ES-I3 (cell line): ENCODE results near the gene PCSK2.

Source experiments
- H3K36me3 ChIP-seq: 2 replicates; pipeline ENCODE4 v1.6.1; 2013; ENCODE audit warnings: mild to moderate bottlenecking, low read length, control low read depth, moderate library complexity; ENCODE audit not compliant: insufficient read depth
- H3K4me1 ChIP-seq: 2 replicates; pipeline ENCODE4 v1.6.1; 2013; ENCODE audit warnings: mild to moderate bottlenecking, control low read depth, low read length; ENCODE audit not compliant: insufficient read depth
- H3K9ac ChIP-seq: 2 replicates; pipeline ENCODE4 v1.6.1; 2013; ENCODE audit warnings: low read depth, mild to moderate bottlenecking, low read length, moderate library complexity
- H3K9me3 ChIP-seq: 2 replicates; pipeline ENCODE4 v1.6.1; 2013; ENCODE audit warnings: mild to moderate bottlenecking, low read length, moderate library complexity; ENCODE audit not compliant: control insufficient read depth, insufficient read depth

The PCSK2 gene

DNA sequence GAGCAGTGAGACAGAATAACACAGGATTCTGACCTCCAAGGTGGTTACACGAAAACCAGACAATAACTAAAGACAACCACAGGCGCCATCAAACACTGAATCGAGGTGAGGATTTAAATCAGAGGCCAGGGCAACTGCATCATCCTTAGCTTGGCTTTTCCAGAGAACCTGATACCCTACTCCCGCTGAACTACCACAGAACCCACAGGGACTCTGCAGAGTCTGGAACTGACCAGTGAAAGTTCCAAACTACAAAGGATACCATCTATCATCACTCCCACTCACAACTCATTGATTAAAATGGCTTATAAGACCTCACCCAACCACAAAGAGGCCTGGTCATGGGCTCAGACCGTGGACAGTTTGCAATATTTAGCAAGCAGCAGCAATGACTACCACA lies 219.3 kb downstream of the PCSK2 start:
- H3K9ac ChIP-seq: no peak overlapping the region

DNA sequence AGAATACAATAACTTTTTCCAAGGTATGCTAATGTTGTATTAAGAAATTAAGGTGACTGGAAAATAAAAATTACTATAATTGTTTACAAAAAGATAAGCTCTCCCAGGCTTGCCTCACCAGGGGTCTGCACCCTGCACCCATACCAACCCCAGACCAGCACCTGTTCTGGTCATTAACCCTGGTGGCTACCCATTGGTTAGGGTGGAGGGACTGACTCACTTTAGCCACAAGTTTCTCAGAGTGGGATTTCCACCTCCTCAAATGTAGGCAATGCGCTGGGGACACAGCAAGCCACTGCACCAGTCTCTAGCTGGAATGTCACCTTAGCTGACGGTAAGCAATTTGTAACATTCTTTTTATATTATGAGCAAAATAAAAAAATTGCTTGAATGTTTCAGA lies 221.2 kb downstream of the PCSK2 start:
- Histone ChIP-seq H3K9me3 (no peaks in the 10 kb centered on the region), H3K4me1 (no peaks in the 10 kb centered on the region), H3K9ac (no peak overlapping the region; the same call in 1 of the 2 replicates), H3K36me3 (no peaks in the 10 kb centered on the region)

More for the DNA sequence above, 219.3 kb downstream of the PCSK2 start:
- no peaks in the 10 kb centered on the region for H3K9me3 ChIP-seq
- H3K36me3 ChIP-seq: no peaks in the 10 kb centered on the region
- H3K4me1 ChIP-seq: no peaks in the 10 kb centered on the region

DNA sequence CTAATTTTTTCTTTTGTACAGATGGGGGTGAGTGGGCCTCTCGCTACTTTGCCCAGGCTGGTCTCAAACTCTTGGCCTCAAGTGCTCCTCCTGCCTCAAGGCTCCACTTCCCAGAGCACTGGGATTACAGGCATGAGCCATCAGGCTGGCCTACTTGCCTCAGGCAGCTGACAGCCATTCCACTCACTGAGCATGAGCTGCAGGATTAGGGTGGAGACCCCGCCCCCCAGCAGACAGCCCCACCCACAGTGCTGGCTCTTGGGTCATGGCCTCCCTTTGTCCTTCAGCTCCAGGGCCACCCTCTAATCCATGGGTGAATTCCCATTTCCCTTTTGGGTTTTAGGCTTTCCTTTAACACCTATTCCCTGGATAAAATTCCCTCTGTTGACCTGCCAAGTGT lies 222.2 kb downstream of the PCSK2 start:
- Histone ChIP-seq H3K36me3 (no peaks in the 10 kb centered on the region), H3K4me1 (no peaks in the 10 kb centered on the region), H3K9ac (no peak overlapping the region), H3K9me3 (no peaks in the 10 kb centered on the region)

DNA sequence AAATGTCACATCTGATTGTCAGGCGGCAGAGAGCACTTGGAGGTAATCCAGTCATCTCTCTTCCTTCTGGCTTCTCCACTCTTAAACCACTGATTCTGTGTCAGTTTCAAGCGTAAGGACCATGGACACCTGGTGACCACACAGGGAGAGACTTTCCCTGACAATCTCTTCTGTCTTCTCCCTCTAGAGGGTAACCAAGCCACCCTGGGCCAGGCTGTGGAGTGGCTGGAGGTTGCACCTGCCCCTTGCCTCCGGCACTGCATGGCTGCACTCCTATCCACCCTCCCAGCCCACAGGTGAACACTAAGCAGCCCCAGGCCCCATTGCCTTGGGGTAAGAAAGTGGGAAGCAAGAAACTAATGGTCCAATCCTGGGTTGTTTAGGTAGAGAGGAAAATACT lies 225.6 kb downstream of the PCSK2 start:
- no peak overlapping the region for H3K9ac ChIP-seq

DNA sequence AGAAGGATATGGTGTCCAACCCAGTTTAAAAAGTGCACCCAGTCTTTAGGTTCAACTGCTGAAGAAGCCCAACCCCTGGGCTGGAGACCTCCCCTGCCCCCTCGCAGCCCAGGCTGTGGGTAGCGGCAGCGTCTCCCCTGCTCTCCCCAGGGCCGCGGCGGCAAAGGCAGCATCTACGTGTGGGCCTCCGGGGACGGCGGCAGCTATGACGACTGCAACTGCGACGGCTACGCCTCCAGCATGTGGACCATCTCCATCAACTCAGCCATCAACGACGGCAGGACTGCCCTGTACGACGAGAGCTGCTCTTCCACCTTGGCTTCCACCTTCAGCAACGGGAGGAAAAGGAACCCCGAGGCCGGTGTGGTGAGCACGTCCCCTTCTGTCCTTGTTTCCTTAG lies 226.8 kb downstream of the PCSK2 start:
- no peaks in the 10 kb centered on the region for H3K36me3 ChIP-seq
- H3K4me1 ChIP-seq: no peaks in the 10 kb centered on the region
- H3K9ac ChIP-seq: no peak overlapping the region
- H3K9me3 ChIP-seq: no peaks in the 10 kb centered on the region

More for the DNA sequence above, 225.6 kb downstream of the PCSK2 start:
- H3K4me1 ChIP-seq: no peaks in the 10 kb centered on the region
- no peaks in the 10 kb centered on the region for H3K36me3 ChIP-seq
- no peaks in the 10 kb centered on the region for H3K9me3 ChIP-seq

DNA sequence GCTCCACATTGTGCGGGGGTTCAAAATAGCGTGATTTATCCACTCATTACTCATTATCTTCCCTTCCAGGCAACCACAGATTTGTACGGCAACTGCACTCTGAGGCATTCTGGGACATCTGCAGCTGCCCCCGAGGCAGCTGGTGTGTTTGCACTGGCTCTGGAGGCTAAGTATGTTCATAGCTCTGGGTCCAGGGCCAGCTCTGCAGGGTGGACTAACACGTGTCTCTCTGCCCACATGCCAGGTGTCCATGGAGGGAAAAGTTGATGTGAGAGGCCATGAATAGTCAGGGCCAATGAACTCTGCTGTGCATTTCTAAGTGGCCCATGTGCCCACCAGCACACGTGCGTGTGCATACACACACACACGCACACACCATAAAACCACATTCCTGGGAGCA lies 229.4 kb downstream of the PCSK2 start:
- no peak overlapping the region for H3K9ac ChIP-seq
- no peaks in the 10 kb centered on the region for H3K9me3 ChIP-seq
- H3K4me1 ChIP-seq: no peaks in the 10 kb centered on the region
- no peaks in the 10 kb centered on the region for H3K36me3 ChIP-seq

DNA sequence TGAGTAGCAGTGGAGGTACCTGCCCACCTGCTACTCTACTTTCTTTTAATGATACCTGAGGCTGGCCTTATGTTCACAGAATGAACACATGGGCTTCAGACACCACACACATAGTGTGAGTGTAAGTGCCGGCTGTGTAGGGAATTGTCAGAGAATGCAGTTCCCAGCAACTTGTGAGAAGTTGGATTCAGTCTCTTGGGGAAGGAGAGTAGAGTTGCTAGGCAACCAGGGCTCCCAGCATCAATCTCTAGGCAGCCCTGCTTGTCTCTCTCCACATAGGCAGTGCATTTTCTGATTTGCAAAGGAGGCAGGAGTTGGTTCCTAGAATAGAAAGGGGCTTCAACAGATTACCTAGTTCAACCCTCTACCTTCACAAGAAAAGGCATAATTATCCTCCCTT lies 230.2 kb downstream of the PCSK2 start:
- H3K36me3 ChIP-seq: no peaks in the 10 kb centered on the region
- H3K9ac ChIP-seq: no peak overlapping the region
- no peaks in the 10 kb centered on the region for H3K4me1 ChIP-seq
- no peaks in the 10 kb centered on the region for H3K9me3 ChIP-seq

DNA sequence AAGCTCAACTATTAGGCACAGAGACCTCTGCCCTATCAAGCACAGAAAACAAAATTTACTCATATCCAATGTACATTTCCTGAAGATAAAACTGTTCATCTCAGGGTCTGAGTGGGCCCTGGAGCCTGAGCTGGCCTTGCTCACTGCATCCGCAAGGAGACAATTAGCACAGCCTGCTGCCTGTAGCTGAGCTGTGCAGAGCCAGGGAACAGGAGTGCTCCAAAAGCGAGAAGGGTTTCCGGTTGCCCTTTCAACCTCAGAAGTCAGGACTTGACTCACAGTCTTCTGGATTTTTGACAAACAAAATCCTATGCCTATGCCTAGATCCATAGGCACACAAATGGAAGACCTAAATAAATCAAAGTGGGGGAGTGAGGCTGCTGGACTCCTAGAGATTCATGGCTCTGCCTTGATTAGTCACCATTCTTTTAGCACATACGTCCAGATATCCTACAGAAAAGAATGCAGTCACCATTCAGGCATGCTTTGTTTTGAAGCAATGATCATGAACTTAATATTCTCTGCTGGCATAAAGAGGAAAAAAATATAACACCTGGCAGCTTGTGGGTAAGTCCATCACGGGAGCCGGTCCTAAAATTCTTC lies 230.8 kb downstream of the PCSK2 start:
- no peaks in the 10 kb centered on the region for H3K36me3 ChIP-seq
- no peaks in the 10 kb centered on the region for H3K4me1 ChIP-seq
- no peak overlapping the region for H3K9ac ChIP-seq
- H3K9me3 ChIP-seq: no peaks in the 10 kb centered on the region

DNA sequence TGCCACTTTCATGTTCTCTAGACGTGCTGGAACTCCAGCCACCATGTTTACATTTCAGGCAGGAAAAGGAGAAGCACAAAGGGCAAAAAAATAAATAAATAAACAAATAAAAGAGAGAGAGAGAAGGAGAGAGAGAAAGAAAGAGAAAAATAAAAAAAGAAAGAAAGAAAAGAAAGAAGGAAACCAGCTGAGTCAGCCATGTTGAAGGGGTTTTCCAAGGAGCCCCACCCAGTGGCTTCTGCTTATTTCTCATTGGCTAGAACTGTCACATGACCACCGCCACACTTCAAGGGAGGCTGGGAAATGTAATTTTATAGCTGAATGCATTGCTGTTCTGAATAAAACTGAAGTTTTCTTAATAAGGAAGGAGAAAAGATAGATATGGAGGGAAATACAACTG lies 233.3 kb downstream of the PCSK2 start:
- H3K36me3 ChIP-seq: no peaks in the 10 kb centered on the region
- H3K9ac ChIP-seq: no peak overlapping the region
- H3K9me3 ChIP-seq: no peaks in the 10 kb centered on the region
- no peaks in the 10 kb centered on the region for H3K4me1 ChIP-seq

DNA sequence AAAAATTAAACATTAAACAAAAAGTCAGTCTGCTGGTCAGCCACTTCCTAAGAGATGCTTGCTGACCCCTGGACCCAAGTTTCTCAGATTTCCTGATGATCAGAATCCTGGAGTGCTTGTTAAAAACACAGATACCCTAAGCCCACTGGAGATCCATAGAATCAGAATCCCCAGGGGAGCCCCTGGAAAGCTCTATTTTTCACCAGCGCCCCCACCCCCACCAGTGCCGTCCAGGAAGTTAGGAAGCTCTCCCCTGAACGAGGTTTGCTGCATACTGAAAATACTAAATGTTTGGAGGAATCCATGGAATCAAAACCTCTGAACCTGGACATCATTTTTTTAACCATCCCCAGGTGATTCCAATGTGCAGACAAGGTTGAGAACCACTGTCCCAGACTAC lies 235.1 kb downstream of the PCSK2 start:
- Histone ChIP-seq H3K36me3 (no peaks in the 10 kb centered on the region), H3K4me1 (no peaks in the 10 kb centered on the region), H3K9me3 (no peaks in the 10 kb centered on the region), H3K9ac (no peak overlapping the region)

DNA sequence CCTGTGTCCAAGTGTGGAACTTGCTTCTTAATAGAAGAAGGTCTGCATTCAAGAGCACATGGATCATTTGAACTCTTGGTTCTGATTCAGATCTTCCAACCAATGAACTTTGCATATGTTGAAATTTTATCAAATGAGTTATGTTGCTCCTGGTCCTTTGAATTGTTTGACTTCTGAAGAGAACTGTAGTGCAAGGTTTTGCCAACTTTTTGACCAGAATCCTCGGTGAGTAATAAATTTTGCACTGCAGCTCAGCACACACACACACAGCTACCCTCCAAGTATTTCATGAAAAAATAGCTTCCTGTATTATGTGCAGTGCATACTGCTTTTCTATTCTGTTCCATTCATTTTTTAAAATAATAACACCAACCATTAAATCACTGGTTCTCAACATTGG lies 236.9 kb downstream of the PCSK2 start:
- H3K9me3 ChIP-seq: no peaks in the 10 kb centered on the region
- no peaks in the 10 kb centered on the region for H3K4me1 ChIP-seq
- no peak overlapping the region for H3K9ac ChIP-seq
- no peaks in the 10 kb centered on the region for H3K36me3 ChIP-seq

DNA sequence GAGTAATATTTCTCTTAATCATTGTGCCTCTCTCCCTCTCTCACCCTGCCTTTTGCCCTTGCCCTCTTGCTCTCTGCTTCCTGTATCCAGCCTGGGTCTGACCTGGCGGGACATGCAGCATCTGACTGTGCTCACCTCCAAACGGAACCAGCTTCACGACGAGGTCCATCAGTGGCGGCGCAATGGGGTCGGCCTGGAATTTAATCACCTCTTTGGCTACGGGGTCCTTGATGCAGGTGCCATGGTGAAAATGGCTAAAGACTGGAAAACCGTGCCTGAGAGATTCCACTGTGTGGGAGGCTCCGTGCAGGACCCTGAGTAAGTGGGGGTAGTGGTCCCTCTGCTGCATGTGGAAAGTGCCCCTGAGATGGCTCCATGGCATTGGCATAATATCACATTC lies 238.4 kb downstream of the PCSK2 start:
- no peaks in the 10 kb centered on the region for H3K9me3 ChIP-seq
- no peaks in the 10 kb centered on the region for H3K36me3 ChIP-seq
- no peaks in the 10 kb centered on the region for H3K4me1 ChIP-seq
- H3K9ac ChIP-seq: no peak overlapping the region

DNA sequence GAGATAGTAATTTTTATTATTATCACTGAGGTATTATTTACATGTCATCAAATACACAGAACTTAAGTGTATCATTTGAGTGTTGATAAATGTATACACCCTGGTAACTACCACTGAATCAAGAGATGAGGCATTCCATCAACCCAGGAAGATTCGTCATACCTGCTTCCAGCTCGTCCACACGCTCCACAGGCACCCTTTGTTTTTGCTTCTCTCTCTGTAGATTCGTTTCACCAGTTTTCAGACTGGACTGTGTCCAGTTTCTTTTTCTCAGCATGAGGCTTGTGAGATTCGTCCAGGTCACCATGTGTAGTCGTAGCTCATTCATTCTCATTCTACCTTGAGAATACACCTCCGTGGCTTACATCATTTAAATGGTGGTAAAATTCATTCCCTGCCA lies 239.8 kb downstream of the PCSK2 start:
- Histone ChIP-seq H3K9me3 (no peaks in the 10 kb centered on the region), H3K36me3 (no peaks in the 10 kb centered on the region), H3K4me1 (no peaks in the 10 kb centered on the region), H3K9ac (no peak overlapping the region)

DNA sequence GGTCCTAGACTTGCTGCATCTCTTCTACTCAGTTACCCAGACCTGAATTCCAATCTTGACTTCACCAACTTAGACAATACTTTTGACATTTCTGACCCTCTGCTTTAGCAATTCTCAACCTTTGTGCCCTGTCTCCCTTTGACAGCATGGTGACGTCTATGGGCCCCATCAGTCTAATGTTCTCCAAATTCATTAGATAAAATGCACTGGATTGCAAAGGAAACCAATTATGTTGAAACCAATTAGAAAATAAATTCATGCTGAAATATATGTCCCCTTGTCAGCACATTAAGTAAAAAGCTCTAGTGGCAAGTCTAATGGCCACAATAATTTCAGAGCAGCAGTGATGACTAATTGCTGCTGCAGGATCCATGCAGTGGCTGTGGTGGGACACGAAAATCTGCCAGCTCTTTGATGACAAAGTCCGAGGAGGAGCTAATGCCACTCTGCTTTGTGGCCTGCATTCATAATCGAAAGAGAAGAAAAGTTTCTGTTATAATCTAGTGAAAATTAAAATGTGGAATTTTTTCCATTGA lies 240.3 kb downstream of the PCSK2 start:
- Histone ChIP-seq H3K36me3 (no peaks in the 10 kb centered on the region), H3K4me1 (no peaks in the 10 kb centered on the region), H3K9ac (no peak overlapping the region), H3K9me3 (no peaks in the 10 kb centered on the region)

DNA sequence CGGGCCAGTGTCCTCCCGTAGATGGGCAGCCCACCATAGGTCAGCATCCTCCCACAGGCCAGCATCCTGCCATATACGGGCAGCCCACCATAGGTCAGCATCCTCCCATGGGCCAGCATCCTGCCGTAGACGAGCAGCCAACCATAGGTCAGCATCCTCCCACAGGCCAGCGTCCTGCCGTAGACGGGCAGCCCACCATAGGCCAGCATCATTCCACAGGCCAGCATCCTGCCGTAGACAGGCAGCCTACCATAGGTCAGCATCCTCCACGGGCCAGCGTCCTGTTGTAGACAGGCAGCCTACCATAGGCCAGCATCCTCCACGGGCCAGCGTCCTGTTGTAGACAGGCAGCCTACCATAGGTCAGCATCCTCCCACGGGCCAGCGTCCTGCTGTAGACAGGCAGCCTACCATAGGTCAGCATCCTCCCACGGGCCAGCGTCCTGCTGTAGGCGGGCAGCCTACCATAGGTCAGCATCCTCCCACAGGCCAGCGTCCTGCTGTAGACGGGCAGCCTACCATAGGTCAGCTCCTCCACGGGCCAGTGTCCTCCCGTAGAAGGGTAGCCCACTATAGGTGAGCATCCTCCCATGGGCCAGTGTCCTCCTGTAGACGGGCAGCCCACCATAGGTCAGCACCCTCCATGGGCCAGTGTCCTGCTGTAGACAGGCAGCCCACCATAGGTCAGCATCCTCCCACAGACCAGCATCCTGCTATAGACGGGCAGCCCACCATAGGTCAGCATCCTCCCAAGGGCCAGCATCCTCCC lies 241.4 kb downstream of the PCSK2 start:
- Histone ChIP-seq H3K4me1 (no peaks in the 10 kb centered on the region), H3K36me3 (no peaks in the 10 kb centered on the region), H3K9me3 (no peaks in the 10 kb centered on the region), H3K9ac (no peak overlapping the region)
